SH-SY5Y (cell line): ENCODE measurements around the gene AKAP12.

Experiments
- GATA2 ChIP-seq: IDR thresholded peaks from 2 replicates; pipeline ENCODE4 v1.6.1; 2011; ENCODE audit warnings: mild to moderate bottlenecking, low read depth, low read length
- GATA3 ChIP-seq: IDR thresholded peaks from 2 replicates; pipeline ENCODE4 v1.6.1; 2011; ENCODE audit warnings: low read depth, mild to moderate bottlenecking, low read length, moderate library complexity

GRCh38 chr6:151375833-151376232 lies 136.1 kb downstream of the AKAP12 start:
- TF ChIP-seq GATA2, result no peak
- TF ChIP-seq GATA3, result no peak
